Neural crest cell (in vitro differentiated cells): ENCODE results near the gene SEMA4C. TPM values are rescaled to one million over a fixed set of nuclear protein-coding genes. Genes with fewer than 3 reads are reported as not detected.

Experiments
- DNase-seq: peaks from one replicate; pipeline ENCODE4 v3.0.0; 2021; ENCODE audit warnings: low read depth, mixed read lengths, low spot score
- H3K27ac Mint-ChIP-seq: one replicate; pipeline ENCODE4 v1.8.0; 2021; ENCODE audit warnings: mild to moderate bottlenecking, mixed read lengths; ENCODE audit not compliant: unreplicated experiment
- H3K27me3 Mint-ChIP-seq: 2 replicates; pipeline ENCODE4 v1.8.0; 2021; ENCODE audit warnings: low read depth, mild to moderate bottlenecking, mixed read lengths
- H3K36me3 Mint-ChIP-seq: 2 replicates; pipeline ENCODE4 v1.8.0; 2021; ENCODE audit warnings: low read depth, mild to moderate bottlenecking, mixed read lengths
- H3K4me1 Mint-ChIP-seq: 2 replicates; pipeline ENCODE4 v1.8.0; 2021; ENCODE audit warnings: mixed read lengths
- H3K4me3 Mint-ChIP-seq: one replicate; pipeline ENCODE4 v1.8.0; 2021; ENCODE audit warnings: mild to moderate bottlenecking, mixed read lengths
- H3K9me3 Mint-ChIP-seq: 2 replicates; pipeline ENCODE4 v1.8.0; 2021; ENCODE audit warnings: mixed read lengths
- total RNA-seq: library from RNA; stranded (reverse); gene quantifications from 2 replicates; pipeline ENCODE4 v1.2.1, GENCODE V29; 2021
- TF ChIP-seq, protein P1 (sequence below): fragments of 200-600 bp; sonication (generic); conservative IDR thresholded peaks from 2 replicates; pipeline ENCODE4 v1.5.0; 2021; ENCODE audit warnings: antibody characterized with exemption, mild to moderate bottlenecking

SEMA4C gene
- total RNA-seq, 1 donor from 2014 or later, result 103 TPM

DNA sequence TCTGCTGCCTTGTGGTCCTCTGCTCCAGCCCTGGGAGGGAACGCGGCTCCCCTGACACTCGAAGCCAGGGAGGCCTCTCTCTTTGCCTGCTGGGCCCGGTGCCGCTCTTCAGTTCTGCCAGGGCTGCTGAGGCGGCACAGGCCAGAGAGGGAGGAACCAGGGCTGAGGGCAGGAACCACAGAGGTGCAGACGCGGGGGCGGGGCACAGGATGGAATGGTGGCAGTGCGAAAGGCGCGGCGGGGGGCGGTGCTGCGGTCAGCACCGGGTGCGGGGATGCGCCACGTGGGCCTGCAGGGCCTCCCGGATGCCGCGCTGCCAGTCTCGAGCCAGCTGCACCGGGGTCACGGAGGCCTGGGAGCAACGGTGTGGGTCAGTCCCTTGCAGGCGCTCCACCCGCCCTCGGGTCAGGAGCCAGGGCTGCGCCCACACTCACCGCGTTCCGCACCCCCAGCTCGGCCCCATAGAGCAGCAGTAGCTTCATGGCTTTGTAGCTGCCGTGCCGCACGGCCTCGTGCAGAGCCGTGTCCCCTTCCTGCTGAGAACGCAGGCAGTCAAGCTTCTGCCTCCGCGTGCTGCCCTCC lies 30.5 kb downstream of the SEMA4C start:
- DNase-seq, result no peak
- Mint-ChIP-seq H3K4me3 (no peak overlapping the region), H3K4me1 (peaks cover 10% of the 10 kb centered on the region), H3K27ac (no peak overlapping the region), H3K27me3 (no peaks in the 10 kb centered on the region), H3K9me3 (no peaks in the 10 kb centered on the region), H3K36me3 (peaks cover 9% of the 10 kb centered on the region)
- TF ChIP-seq, protein P1, sequence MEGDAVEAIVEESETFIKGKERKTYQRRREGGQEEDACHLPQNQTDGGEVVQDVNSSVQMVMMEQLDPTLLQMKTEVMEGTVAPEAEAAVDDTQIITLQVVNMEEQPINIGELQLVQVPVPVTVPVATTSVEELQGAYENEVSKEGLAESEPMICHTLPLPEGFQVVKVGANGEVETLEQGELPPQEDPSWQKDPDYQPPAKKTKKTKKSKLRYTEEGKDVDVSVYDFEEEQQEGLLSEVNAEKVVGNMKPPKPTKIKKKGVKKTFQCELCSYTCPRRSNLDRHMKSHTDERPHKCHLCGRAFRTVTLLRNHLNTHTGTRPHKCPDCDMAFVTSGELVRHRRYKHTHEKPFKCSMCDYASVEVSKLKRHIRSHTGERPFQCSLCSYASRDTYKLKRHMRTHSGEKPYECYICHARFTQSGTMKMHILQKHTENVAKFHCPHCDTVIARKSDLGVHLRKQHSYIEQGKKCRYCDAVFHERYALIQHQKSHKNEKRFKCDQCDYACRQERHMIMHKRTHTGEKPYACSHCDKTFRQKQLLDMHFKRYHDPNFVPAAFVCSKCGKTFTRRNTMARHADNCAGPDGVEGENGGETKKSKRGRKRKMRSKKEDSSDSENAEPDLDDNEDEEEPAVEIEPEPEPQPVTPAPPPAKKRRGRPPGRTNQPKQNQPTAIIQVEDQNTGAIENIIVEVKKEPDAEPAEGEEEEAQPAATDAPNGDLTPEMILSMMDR, result no peak

DNA sequence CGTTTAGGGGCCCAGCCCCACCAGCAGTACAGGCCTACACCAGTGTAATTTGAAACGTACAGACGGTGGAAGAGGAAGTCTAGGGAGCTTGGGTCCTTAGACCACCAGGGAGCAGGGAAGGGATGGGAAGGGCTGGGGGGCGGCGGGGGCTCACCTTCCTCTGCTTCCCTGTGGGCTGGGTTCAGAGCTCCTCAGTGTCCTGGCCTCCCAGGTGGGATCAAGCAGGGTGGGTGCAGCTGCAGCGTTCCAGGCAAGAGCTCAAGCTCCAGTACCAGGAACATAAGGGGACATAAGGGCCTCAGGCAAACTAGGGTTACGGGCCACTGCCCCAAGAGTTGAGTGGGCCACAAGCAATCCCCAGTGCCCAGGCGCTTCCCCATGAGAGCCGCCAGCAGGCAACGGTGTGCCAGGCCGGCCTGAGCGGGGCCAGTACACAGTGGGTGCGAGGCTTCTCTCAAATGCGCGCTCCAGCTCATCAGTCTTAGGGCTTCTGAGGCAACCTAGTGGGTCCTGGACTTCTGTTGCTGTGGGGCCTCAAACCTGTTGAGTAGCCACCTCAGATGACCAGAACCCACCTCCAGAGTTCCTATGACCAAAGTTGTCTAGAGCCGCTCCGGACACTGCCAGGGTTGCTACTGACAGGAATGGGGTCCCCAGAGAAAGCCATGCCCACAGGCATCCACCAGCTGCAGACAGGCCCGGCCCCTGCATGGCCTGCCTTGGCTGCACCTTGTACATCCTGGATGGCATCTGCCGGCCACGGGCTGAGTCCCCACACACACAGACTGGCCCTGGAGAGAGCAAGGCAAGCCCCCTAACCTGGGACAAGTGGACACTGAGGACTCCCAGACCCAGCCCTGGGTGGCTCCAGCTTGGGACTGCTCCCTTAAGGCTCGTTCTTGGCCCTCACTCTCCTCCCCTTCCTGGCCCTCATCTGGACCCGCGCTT lies 31.3 kb downstream of the SEMA4C start:
- Mint-ChIP-seq H3K36me3 (peaks cover 9% of the 10 kb centered on the region), H3K4me3 (no peak overlapping the region), H3K4me1 (peaks cover 11% of the 10 kb centered on the region), H3K27ac (peak overlapping the region; percentile 12), H3K9me3 (no peaks in the 10 kb centered on the region), H3K27me3 (no peaks in the 10 kb centered on the region)
- TF ChIP-seq, protein P1, result no peak
- DNase-seq, result no peak

DNA sequence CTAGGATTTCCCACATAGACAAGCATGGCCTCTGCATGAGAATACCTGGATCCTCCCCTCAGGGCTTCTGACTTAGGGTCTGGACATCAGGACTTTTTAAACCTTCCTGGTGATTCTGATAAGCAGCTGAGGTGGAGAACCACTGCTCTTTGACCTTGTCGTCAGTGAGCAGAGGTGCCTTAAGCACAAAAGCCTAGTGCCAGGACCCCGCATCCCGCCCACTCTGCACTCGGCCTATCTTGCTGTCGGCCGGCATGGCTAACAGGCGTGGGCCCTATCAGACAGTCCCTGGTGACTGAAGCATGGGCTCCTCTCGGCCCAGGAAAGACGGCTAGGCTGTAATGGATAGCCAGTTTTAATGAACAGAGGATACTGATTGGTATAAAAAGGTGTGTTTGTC lies 32.3 kb downstream of the SEMA4C start:
- Mint-ChIP-seq H3K36me3 (peaks cover 6% of the 10 kb centered on the region), H3K9me3 (no peaks in the 10 kb centered on the region), H3K27me3 (no peaks in the 10 kb centered on the region), H3K4me3 (no peak overlapping the region), H3K4me1 (peaks cover 16% of the 10 kb centered on the region), H3K27ac (no peak overlapping the region)
- DNase-seq, result no peak
- TF ChIP-seq, protein P1, result no peak

DNA sequence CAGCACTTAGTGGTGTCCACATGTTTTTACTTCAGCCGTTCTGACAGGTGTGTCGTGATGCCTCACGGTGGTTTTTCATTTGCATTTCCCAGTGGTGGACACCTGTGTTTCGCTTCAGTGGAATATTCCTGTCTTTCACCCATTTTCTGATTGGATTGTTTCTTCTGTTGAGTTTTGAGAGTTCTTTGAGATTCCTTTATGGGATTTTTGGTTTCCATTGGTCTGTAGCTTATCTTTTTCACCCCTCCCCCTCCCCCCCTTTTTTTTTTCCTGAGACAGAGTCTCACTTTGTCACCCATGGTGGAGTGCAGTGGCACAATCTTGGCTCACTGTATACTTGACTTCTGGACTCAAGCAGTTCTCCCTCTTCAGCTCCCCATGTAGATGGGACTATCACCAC lies 34.0 kb downstream of the SEMA4C start:
- H3K4me3 Mint-ChIP-seq, result no peak overlapping the region
- H3K36me3 Mint-ChIP-seq, result peaks cover 3% of the 10 kb centered on the region
- TF ChIP-seq, protein P1, result no peak
- no peak for DNase-seq
- H3K9me3 Mint-ChIP-seq, result no peaks in the 10 kb centered on the region
- no peak overlapping the region for H3K27ac Mint-ChIP-seq
- no peaks in the 10 kb centered on the region for H3K27me3 Mint-ChIP-seq
- peaks cover 16% of the 10 kb centered on the region for H3K4me1 Mint-ChIP-seq

DNA sequence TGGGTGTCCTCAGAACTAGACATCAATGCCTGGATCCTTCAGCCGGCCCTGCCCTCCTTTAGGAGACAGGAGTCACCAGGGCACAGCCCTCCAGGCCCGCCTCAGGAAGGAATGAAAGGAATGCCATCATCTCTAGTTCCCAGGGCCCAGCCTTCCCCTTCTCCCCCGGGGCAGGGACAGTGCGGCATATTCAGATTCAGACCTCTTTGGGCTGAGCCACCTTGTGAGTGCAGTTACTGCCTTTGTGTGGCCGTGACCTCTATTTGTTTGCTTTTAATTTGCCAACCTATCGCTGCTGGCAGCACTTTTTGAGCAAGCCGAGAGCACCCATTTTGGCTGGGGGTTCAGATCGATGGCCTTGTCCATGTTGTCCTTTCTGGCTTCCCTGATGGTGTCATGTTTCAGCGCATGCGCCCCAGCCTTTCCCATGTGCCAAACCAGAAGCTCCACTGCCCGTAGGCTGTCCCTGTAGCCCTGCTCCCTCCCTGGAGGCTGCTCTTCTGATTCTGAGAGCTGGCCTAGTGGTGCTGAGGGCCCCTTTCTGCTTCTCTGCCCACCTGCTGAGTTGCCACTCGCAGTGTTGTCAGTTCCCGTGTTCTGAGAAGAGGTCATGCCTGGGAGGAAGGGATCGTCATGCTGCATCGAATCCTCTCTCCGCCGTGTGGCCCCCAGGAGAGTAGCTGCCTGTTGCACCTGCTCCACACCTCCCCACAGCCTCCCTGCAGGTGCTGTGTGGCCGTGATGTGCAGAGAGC lies 36.9 kb downstream of the SEMA4C start:
- Mint-ChIP-seq H3K27ac (peak overlapping the region; percentile 97), H3K4me3 (peak overlapping the region; percentile 74), H3K4me1 (peaks cover 16% of the 10 kb centered on the region), H3K9me3 (no peaks in the 10 kb centered on the region), H3K36me3 (peaks cover 6% of the 10 kb centered on the region), H3K27me3 (no peaks in the 10 kb centered on the region)
- TF ChIP-seq, protein P1, result no peak
- peak; percentile 67 for DNase-seq
